K562 (cell line): Measurements from ENCODE around the gene COMMD1. TPM values are rescaled to one million over a fixed set of nuclear protein-coding genes. Genes with fewer than 3 reads are reported as not detected.

ENCODE experiments used
- ATAC-seq: fragments of 200-7000 bp; cut with Tn5 transposase; 3 replicates; pipeline ENCODE4 v1.9.1; 2020; ENCODE audit warnings: moderate library complexity
- BruUV-seq: library from RNA; stranded (reverse); fragments of 400-500 nt; replicated peaks from 2 replicates; lab custom pipeline; 2021; lab: Mats Ljungman, UMichigan
- CTCF ChIA-PET: fragments of 300-600 bp; formaldehyde crosslinking; extraction: SDS; loops from one replicate; lab custom pipeline; 2021; ENCODE audit warnings: low intra/inter-chr PET ratio; lab: Yijun Ruan, JAX
- POLR2A ChIA-PET: fragments of 300-600, 350-650 bp; sonication (Branson Sonifier 250); formaldehyde crosslinking; extraction: SDS; loops from one replicate; lab custom pipeline; 2021; ENCODE audit warnings: antibody characterized with exemption, inconsistent platforms; lab: Yijun Ruan, JAX
- DNase-seq, 4 experiments: peaks; one replicate each; pipeline versions ENCODE4 v3.0.0 to v3.0.0-alpha.2; 2011 to 2018; ENCODE audit warnings: low spot score in 3 of 4, mixed read lengths in 3 of 4; ENCODE audit errors: extremely low read depth in 1 of 4
- FAIRE-seq: peaks from 2 replicates; lab custom pipeline; 2011; peaks lifted over from hg19 to GRCh38; lab: Jason Lieb, UNC
- H2AFZ ChIP-seq: 2 replicates; pipeline ENCODE4 v1.6.0; 2011; ENCODE audit warnings: low read depth, low read length, control low read depth, inconsistent platforms
- H3K27ac ChIP-seq: fragments of 200-600 bp; 3 replicates; pipeline ENCODE4 v1.8.0; 2011; ENCODE audit warnings: low read depth, mild to moderate bottlenecking, control low read depth, inconsistent platforms, low read length, moderate library complexity, mixed read lengths; ENCODE audit errors: extremely low read depth
- H3K27me3 ChIP-seq, 2 experiments: fragments of 300-600 bp in 1 of 2; 2 replicates in 1 of 2; 3 replicates in 1 of 2; pipeline versions ENCODE4 v1.6.0 to v1.8.0; 2011; ENCODE audit warnings: inconsistent platforms in 2 of 2, low read length in 2 of 2, mild to moderate bottlenecking in 1 of 2, mixed read lengths in 1 of 2, moderate library complexity in 1 of 2; ENCODE audit not compliant: control insufficient read depth in 2 of 2, insufficient read depth in 2 of 2
- H3K36me3 ChIP-seq: fragments of 300-600 bp; 3 replicates; pipeline ENCODE4 v1.8.0; 2011; ENCODE audit warnings: mild to moderate bottlenecking, low read length, inconsistent platforms; ENCODE audit not compliant: control insufficient read depth, insufficient read depth
- H3K4me1 ChIP-seq, 2 experiments: fragments of 200-600 bp in 1 of 2; replicated peaks in 1 of 2; 2 replicates in 1 of 2; 3 replicates in 1 of 2; pipeline versions ENCODE4 v1.5.1 to v1.8.0; 2011; ENCODE audit warnings: inconsistent platforms in 2 of 2, low read length in 2 of 2, mild to moderate bottlenecking in 1 of 2, mixed read lengths in 1 of 2, moderate library complexity in 1 of 2; ENCODE audit not compliant: control insufficient read depth in 2 of 2, insufficient read depth in 2 of 2
- H3K4me2 ChIP-seq: 2 replicates; pipeline ENCODE4 v1.6.1; 2011; ENCODE audit warnings: low read length, control low read depth, inconsistent platforms, mixed read lengths; ENCODE audit not compliant: insufficient read depth
- H3K4me3 ChIP-seq: fragments of 200-600 bp; sonication (generic), shearing (Covaris generic); 2 replicates; pipeline ENCODE4 v1.5.1; 2016; ENCODE audit warnings: control low read depth, inconsistent platforms
- H3K79me2 ChIP-seq: fragments of 200-600 bp; 3 replicates; pipeline ENCODE4 v1.8.0; 2011; ENCODE audit warnings: low read length, inconsistent platforms; ENCODE audit not compliant: control insufficient read depth, insufficient read depth
- H3K9ac ChIP-seq, 2 experiments: 2 replicates each; pipeline versions ENCODE4 v1.6.0 to v1.6.1; 2011; ENCODE audit warnings: low read depth in 2 of 2, low read length in 2 of 2, control low read depth in 1 of 2, inconsistent platforms in 1 of 2, mild to moderate bottlenecking in 1 of 2, mixed read lengths in 1 of 2; ENCODE audit not compliant: insufficient read depth in 1 of 2
- H3K9me1 ChIP-seq: one replicate; pipeline ENCODE4 v1.6.0; 2011; ENCODE audit warnings: inconsistent platforms, mild to moderate bottlenecking, low read length, moderate library complexity; ENCODE audit not compliant: control insufficient read depth, insufficient read depth
- H3K9me3 ChIP-seq: replicated peaks from 2 replicates; pipeline ENCODE4 v1.5.1; 2011; ENCODE audit warnings: low read depth, low read length, inconsistent platforms; ENCODE audit not compliant: control insufficient read depth, insufficient read depth
- H4K20me1 ChIP-seq: replicated peaks from 2 replicates; pipeline ENCODE4 v1.6.1; 2011; ENCODE audit warnings: low read length, inconsistent platforms, mixed read lengths; ENCODE audit not compliant: control insufficient read depth, insufficient read depth
- ATF7 ChIP-seq: fragments of 450-650 bp; IDR thresholded peaks from 2 replicates; pipeline ENCODE4 v1.7.1; 2014; ENCODE audit warnings: mild to moderate bottlenecking, moderate library complexity
- CHD1 ChIP-seq: fragments of 200-600 bp; sonication (generic); IDR thresholded peaks from one replicate; pipeline ENCODE4 v1.6.1; 2012; ENCODE audit warnings: mild to moderate bottlenecking, moderate library complexity, low read length, inconsistent platforms
- GTF2A2 ChIP-seq: IDR thresholded peaks from 2 replicates; pipeline ENCODE4 v1.6.1; 2016; ENCODE audit warnings: mild to moderate bottlenecking, missing genetic modification characterization, missing compliant biosample characterization
- JUND ChIP-seq, 2 experiments: IDR thresholded peaks; 2 replicates in 1 of 2; 3 replicates in 1 of 2; pipeline ENCODE4 v1.6.1; 2011; ENCODE audit warnings: borderline replicate concordance in 2 of 2, low read depth in 2 of 2, low read length in 2 of 2, improper control_type of control experiment in 1 of 2, missing biosample characterization in 1 of 2, missing genetic modification characterization in 1 of 2, missing genetic modification reagents in 1 of 2
- TCF7 ChIP-seq: sonication (generic); IDR thresholded peaks from 2 replicates; pipeline ENCODE4 v1.6.1; 2016; ENCODE audit warnings: antibody characterized with exemption, borderline replicate concordance
- WGBS: fragments of 100-300 bp; shearing (Covaris generic); methylation state at CpG from one replicate; pipeline ENCODE4 v1.1.6; 2016; ENCODE audit warnings: low coverage, mixed read lengths; ENCODE audit not compliant: insufficient coverage; ENCODE audit errors: missing lambda C conversion rate; 5-methylcytosine and 5-hydroxymethylcytosine counted together
- in situ Hi-C: fragments of 300-500 bp; cut with MboI; formaldehyde crosslinking; loops from 4 replicates; pipeline ENCODE4 v1.15.0; 2018; ENCODE audit warnings: inconsistent platforms, mixed read lengths
- intact Hi-C: fragments of 100-400 bp; cut with micrococcal nuclease; formaldehyde crosslinking; loops from 2 replicates; pipeline ENCODE4 v1.14.2; 2022
- polyA plus RNA-seq, 8 experiments: library from polyadenylated mRNA; depleted of rRNA in 4 of 8; stranded (reverse) in 5 of 8; unstranded in 3 of 8; fragments of >200 nt; fragmentation: Nextera tagmentation in 2 of 8; fragmentation: Illumina TruSeq in 1 of 8; extraction: Ambion mirVana in 2 of 8; extraction: Trizol in 1 of 8; gene quantifications; 2 replicates each; pipeline versions ENCODE4 v1.2.1 to v1.2.3, GENCODE V29; 2011 to 2014; ENCODE audit warnings: inconsistent platforms in 1 of 8, missing spikeins in 1 of 8
- total RNA-seq, 7 experiments: library from RNA; depleted of rRNA in 6 of 7; stranded (reverse); fragments of >200 nt in 6 of 7; fragmentation: Illumina TruSeq in 2 of 7; extraction: Trizol in 2 of 7; gene quantifications; 2 replicates each; pipeline versions ENCODE4 v1.2.1 to v1.2.3, GENCODE V29; 2011 to 2021; ENCODE audit warnings: low replicate concordance in 1 of 7
- TF ChIP-seq, protein P1 (sequence below), 2 experiments: fragments of 450-650 bp in 1 of 2; sonication (generic) in 1 of 2; formaldehyde crosslinking in 1 of 2; IDR thresholded peaks in 1 of 2; conservative IDR thresholded peaks in 1 of 2; 2 replicates each; pipeline versions ENCODE4 v1.6.1 to v1.8.1; 2016 to 2023; ENCODE audit warnings: mild to moderate bottlenecking in 2 of 2, moderate library complexity in 2 of 2, inconsistent platforms in 1 of 2, missing genetic modification reagents in 1 of 2
- TF ChIP-seq, protein P2 (sequence below): fragments of 450-650 bp; IDR thresholded peaks from 2 replicates; pipeline ENCODE4 v1.7.1; 2018; ENCODE audit warnings: mild to moderate bottlenecking, low read depth; ENCODE audit not compliant: partially characterized antibody

COMMD1 gene
- total and polyA plus RNA-seq, 9 of the 15 experiments (the other 6 are each of a cell fraction or from before 2014, with no cell fraction given) = 14.4 to 77.0 (median 21.4) TPM

DNA sequence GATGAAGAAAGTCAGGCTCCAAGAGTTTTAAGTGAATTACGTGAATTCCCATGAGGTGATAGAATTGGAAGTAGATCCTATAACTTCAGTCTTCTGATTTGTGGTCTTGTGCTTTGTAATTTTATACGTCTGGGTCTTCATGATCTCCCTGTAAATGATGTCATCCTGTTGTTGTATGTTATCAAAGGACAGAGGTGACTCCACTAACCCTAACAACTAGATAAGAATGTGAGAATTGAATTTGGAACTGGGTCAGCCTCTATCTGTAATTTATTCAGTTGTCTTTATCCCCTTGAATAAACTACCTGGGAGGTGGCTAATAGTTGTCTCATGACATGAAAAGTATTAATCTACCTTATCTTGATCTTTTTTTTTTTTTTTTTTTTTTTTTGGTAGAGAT is 204.1 kb downstream of the COMMD1 start:
- H3K4me1 ChIP-seq = peaks cover 0 to 3% of the 10 kb centered on the region in 2 experiments; a peak in 2 of 5 replicates
- CTCF ChIA-PET = no interaction called here
- no peaks in the 10 kb centered on the region for H3K9me3 ChIP-seq
- H3K27me3 ChIP-seq = no peaks in the 10 kb centered on the region
- in situ Hi-C loops = no loop called here
- H3K9ac ChIP-seq = no peak overlapping the region
- BruUV-seq = no TSS peak
- H3K36me3 ChIP-seq = no peaks in the 10 kb centered on the region
- TF ChIP-seq JUND (IDR thresholded peaks at IDR 0.05; ENCODE audit: borderline replicate concordance, low read depth, low read length) = peak; percentile 57; the same call in 1 of the 2 replicates
- TF ChIP-seq JUND (tag; IDR thresholded peaks at IDR 0.05; ENCODE audit: borderline replicate concordance, low read depth, low read length) = peak; percentile 38; the same call in 1 of the 3 replicates
- TF ChIP-seq, protein P1, sequence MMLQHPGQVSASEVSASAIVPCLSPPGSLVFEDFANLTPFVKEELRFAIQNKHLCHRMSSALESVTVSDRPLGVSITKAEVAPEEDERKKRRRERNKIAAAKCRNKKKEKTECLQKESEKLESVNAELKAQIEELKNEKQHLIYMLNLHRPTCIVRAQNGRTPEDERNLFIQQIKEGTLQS (IDR thresholded peaks at IDR 0.05) = peak; percentile 71
- TF ChIP-seq, protein P1 (CRISPR knock-in tag; conservative IDR thresholded peaks at IDR 0.05) = no peak
- TF ChIP-seq, protein P2, sequence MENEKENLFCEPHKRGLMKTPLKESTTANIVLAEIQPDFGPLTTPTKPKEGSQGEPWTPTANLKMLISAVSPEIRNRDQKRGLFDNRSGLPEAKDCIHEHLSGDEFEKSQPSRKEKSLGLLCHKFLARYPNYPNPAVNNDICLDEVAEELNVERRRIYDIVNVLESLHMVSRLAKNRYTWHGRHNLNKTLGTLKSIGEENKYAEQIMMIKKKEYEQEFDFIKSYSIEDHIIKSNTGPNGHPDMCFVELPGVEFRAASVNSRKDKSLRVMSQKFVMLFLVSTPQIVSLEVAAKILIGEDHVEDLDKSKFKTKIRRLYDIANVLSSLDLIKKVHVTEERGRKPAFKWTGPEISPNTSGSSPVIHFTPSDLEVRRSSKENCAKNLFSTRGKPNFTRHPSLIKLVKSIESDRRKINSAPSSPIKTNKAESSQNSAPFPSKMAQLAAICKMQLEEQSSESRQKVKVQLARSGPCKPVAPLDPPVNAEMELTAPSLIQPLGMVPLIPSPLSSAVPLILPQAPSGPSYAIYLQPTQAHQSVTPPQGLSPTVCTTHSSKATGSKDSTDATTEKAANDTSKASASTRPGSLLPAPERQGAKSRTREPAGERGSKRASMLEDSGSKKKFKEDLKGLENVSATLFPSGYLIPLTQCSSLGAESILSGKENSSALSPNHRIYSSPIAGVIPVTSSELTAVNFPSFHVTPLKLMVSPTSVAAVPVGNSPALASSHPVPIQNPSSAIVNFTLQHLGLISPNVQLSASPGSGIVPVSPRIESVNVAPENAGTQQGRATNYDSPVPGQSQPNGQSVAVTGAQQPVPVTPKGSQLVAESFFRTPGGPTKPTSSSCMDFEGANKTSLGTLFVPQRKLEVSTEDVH = no peak
- no peak for TF ChIP-seq GTF2A2 (tag)
- TF ChIP-seq TCF7 = no peak
- TF ChIP-seq CHD1 = no peak
- TF ChIP-seq ATF7 = peak; percentile 70
- H3K4me3 ChIP-seq = no peak overlapping the region
- intact Hi-C loops = no loop called here
- no peaks in the 10 kb centered on the region for H3K79me2 ChIP-seq
- POLR2A ChIA-PET = interaction anchor here (1.2 kb wide), 1 partner anchor 23 kb away, joined by 3 read pairs; no protein-coding TSS in a partner anchor
- no peak for FAIRE-seq
- no peak for DNase-seq
- no peak for ATAC-seq
- H3K9me1 ChIP-seq = no peaks in the 10 kb centered on the region
- H4K20me1 ChIP-seq = no peaks in the 10 kb centered on the region
- H3K4me2 ChIP-seq = no peak overlapping the region
- WGBS = 38% methylated on average over 2 of the region's 2 CpGs
- no peak overlapping the region for H3K27ac ChIP-seq
- no peak overlapping the region for H2AFZ ChIP-seq
